Lung (tissue), 12 donors: ENCODE data around the gene TNS3. TPM values are rescaled to one million over a fixed set of nuclear protein-coding genes. Genes with fewer than 3 reads are reported as not detected.

Source experiments
- ATAC-seq: fragments of 200-7000 bp; cut with Tn5 transposase; one replicate; pipeline ENCODE4 v1.9.1; 2020; ENCODE audit warnings: moderate number of reproducible peaks; ENCODE audit not compliant: insufficient read depth, low FRiP score
- DNase-seq, 3 donors: peaks; one replicate each; pipeline ENCODE4 v3.0.0-alpha.2; 2013 to 2017
- H3K27ac ChIP-seq, 2 donors: one replicate each; pipeline ENCODE4 v1.5.1; 2013; ENCODE audit warnings: mild to moderate bottlenecking in 2 of 2, moderate library complexity in 2 of 2, control low read depth in 1 of 2, inconsistent platforms in 1 of 2, low read depth in 1 of 2, low read length in 1 of 2
- H3K27me3 ChIP-seq, 3 donors: one replicate each; pipeline ENCODE4 v1.5.1; 2013; ENCODE audit warnings: low read length in 2 of 3; ENCODE audit not compliant: control insufficient read depth in 3 of 3, insufficient read depth in 3 of 3
- H3K36me3 ChIP-seq, 4 donors: one replicate each; pipeline ENCODE4 v1.5.1; 2013; ENCODE audit warnings: low read length in 4 of 4, mild to moderate bottlenecking in 1 of 4, moderate library complexity in 1 of 4; ENCODE audit not compliant: control insufficient read depth in 4 of 4, insufficient read depth in 4 of 4
- H3K4me1 ChIP-seq, 5 donors: one replicate each; pipeline ENCODE4 v1.5.1; 2013; ENCODE audit warnings: low read length in 5 of 5, mild to moderate bottlenecking in 2 of 5, moderate library complexity in 1 of 5; ENCODE audit not compliant: control insufficient read depth in 5 of 5, insufficient read depth in 5 of 5
- H3K4me3 ChIP-seq: one replicate; pipeline ENCODE4 v1.5.1; 2013; ENCODE audit warnings: mild to moderate bottlenecking, control low read depth, moderate library complexity
- H3K9ac ChIP-seq, 2 donors: one replicate each; pipeline ENCODE4 v1.5.1; 2013; ENCODE audit warnings: low read length in 2 of 2, control low read depth in 1 of 2; ENCODE audit not compliant: insufficient read depth in 1 of 2
- H3K9me3 ChIP-seq, 4 donors: one replicate each; pipeline ENCODE4 v1.5.1; 2013; ENCODE audit warnings: low read length in 3 of 4, mild to moderate bottlenecking in 1 of 4, moderate library complexity in 1 of 4; ENCODE audit not compliant: control insufficient read depth in 4 of 4, insufficient read depth in 3 of 4
- WGBS, 2 donors: extraction: QIAGEN DNeasy Blood & Tissue Kit; methylation state at CpG; one replicate each; pipeline ENCODE4 v1.1.7; 2013; 5-methylcytosine and 5-hydroxymethylcytosine counted together
- polyA plus RNA-seq, 2 donors: library from polyadenylated mRNA; stranded (reverse); fragments of 200-250 nt; gene quantifications; one replicate each; pipeline ENCODE4 v1.2.1, GENCODE V29; 2013
- total RNA-seq, 2 donors: library from RNA; depleted of rRNA in 1 of 2; stranded (reverse); fragments of >200 nt in 1 of 2; gene quantifications; one replicate each; pipeline ENCODE4 v1.2.1, GENCODE V29; 2014 to 2021
- TF ChIP-seq, protein P1 (sequence below): IDR thresholded peaks from 2 replicates; pipeline ENCODE4 v1.5.1; 2012; ENCODE audit warnings: mild to moderate bottlenecking; ENCODE audit errors: control extremely low read depth, extremely low read depth
- donor health status: control.
- donor health status: control.
- donor health status: Bipolar disorder and iron deficiency.
- donor health status: healthy.
- donor health status: DM: yes; HTN: yes; CAD: no.

TNS3 gene
- total and polyA plus RNA-seq, 4 donors = 23.8 to 140 (median 85.7) TPM

- TF ChIP-seq, protein P1, sequence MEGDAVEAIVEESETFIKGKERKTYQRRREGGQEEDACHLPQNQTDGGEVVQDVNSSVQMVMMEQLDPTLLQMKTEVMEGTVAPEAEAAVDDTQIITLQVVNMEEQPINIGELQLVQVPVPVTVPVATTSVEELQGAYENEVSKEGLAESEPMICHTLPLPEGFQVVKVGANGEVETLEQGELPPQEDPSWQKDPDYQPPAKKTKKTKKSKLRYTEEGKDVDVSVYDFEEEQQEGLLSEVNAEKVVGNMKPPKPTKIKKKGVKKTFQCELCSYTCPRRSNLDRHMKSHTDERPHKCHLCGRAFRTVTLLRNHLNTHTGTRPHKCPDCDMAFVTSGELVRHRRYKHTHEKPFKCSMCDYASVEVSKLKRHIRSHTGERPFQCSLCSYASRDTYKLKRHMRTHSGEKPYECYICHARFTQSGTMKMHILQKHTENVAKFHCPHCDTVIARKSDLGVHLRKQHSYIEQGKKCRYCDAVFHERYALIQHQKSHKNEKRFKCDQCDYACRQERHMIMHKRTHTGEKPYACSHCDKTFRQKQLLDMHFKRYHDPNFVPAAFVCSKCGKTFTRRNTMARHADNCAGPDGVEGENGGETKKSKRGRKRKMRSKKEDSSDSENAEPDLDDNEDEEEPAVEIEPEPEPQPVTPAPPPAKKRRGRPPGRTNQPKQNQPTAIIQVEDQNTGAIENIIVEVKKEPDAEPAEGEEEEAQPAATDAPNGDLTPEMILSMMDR = no peak
- Histone ChIP-seq H3K4me3 (no peak overlapping the region), H3K27me3 (no peaks in the 10 kb centered on the region), H3K4me1 (peaks cover 3 to 27% (median 13%) of the 10 kb centered on the region in 5 donors), H3K27ac (peak overlapping the region in 1 of 2 donors; percentile 90), H3K9ac (no peak overlapping the region), H3K36me3 (peaks cover 0 to 4% (median 0%) of the 10 kb centered on the region in 4 donors), H3K9me3 (no peaks in the 10 kb centered on the region)
- 68 to 85% methylated on average over 3 of the region's 3 CpGs for WGBS, 2 donors
- no peak for ATAC-seq
- no peak for DNase-seq
These were observed 129.6 kb downstream of the TNS3 start for GRCh38 chr7:47452295-47452694.

DNA sequence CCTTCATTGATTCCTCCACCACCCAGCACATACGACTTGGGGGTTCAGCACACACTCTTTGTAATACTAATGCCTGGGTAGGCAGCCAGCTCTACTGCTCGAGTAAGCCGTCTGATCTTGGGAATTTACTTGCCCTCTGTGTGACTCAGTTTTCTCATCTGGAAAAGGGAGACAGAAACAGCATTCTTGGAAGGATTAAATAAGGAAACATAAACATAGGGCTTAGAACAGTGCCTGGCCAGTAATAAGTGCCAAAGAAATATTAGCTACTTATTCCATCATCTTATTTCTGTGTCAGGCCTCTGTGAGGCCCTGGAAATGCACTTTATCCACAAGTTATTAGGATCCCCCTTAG is 130.1 kb downstream of the TNS3 start:
- DNase-seq (no peak), ATAC-seq (no peak)
- no peaks in the 10 kb centered on the region for H3K27me3 ChIP-seq

DNA sequence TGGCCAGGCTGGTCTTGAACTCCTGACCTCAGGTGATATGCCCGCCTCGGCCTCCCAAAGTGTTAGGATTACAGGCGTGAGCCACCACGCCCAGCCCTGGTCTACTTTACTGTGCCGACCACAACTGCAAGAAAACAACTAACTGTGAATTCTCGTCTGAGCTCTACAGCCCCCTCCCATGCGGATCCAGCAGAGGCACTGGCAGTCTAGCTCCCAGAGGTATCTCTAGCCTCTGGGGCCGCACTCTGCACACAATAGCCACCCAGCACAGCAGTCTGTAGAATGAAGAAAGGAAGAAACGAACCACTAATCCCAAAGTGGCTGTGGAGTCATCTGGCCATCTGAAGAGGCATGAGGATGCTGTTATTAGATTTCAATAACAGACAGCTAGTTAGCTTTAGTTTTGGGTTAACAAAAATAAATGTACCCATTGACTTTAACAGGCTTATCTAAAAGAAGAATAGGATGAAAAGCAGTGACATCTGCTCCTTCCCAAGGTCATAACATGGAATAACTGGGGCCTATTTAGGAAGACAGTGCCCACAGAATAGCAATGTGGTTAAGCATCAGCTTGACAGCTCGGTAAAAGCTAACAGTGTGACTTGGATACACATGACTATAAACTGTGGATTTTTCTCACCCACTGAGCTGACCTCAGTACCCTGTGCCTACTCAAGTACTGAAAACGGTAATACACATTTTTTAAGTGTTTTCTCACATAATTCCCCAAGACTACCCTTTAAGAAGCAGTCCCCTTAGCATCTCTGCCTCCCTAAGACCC is 131.9 kb downstream of the TNS3 start:
- Histone ChIP-seq H3K36me3 (peaks cover 0 to 4% (median 0%) of the 10 kb centered on the region in 4 donors), H3K27ac (peak overlapping the region in 1 of 2 donors; percentile 34), H3K4me3 (no peak overlapping the region), H3K9me3 (no peaks in the 10 kb centered on the region), H3K9ac (no peak overlapping the region), H3K4me1 (peaks cover 11 to 30% (median 14%) of the 10 kb centered on the region in 5 donors), H3K27me3 (no peaks in the 10 kb centered on the region)
- DNase-seq = no peak
- WGBS, 2 donors = 89 to 90% methylated on average over 11 of the region's 11 CpGs
- TF ChIP-seq, protein P1 = no peak
- ATAC-seq = no peak

More for the DNA sequence above, 130.1 kb downstream of the TNS3 start:
- 71 to 91% methylated on average over 3 of the region's 3 CpGs for WGBS, 2 donors
- TF ChIP-seq, protein P1 = no peak
- Histone ChIP-seq H3K4me3 (no peak overlapping the region), H3K36me3 (peaks cover 0 to 4% (median 0%) of the 10 kb centered on the region in 4 donors), H3K9ac (no peak overlapping the region), H3K4me1 (peaks cover 3 to 27% (median 13%) of the 10 kb centered on the region in 5 donors), H3K27ac (no peak overlapping the region), H3K9me3 (no peaks in the 10 kb centered on the region)
